Naive thymus-derived CD4-positive, alpha-beta T cell (primary cell): ENCODE measurements around the gene EPS8L2. TPM values are rescaled to one million over a fixed set of nuclear protein-coding genes. Genes with fewer than 3 reads are reported as not detected.

Source experiments
- ATAC-seq: fragments of 150-1000 bp; cut with Tn5 transposase; 2 replicates; pipeline ENCODE4 v1.10.0; 2021; ENCODE audit warnings: mild to moderate bottlenecking, moderate library complexity
- CTCF ChIA-PET: fragments of 350-600 bp; sonication (Branson Sonifier 250); formaldehyde crosslinking; loops from one replicate; lab custom pipeline; 2021; ENCODE audit warnings: antibody characterized with exemption; lab: Charles Lee
- POLR2A ChIA-PET: fragments of 350-600 bp; sonication (Branson Sonifier 250); formaldehyde crosslinking; loops from one replicate; lab custom pipeline; 2021; ENCODE audit warnings: antibody characterized with exemption, inconsistent platforms; lab: Charles Lee
- DNase-seq, 9 donors: peaks; one replicate each; pipeline versions ENCODE4 v3.0.0 to v3.0.0-alpha.2; 2020 to 2022; ENCODE audit warnings: mixed read lengths in 1 of 9
- H3K27ac ChIP-seq: one replicate; pipeline ENCODE4 v1.7.0; 2013; ENCODE audit warnings: mild to moderate bottlenecking, low read depth, low read length, moderate library complexity
- H3K27me3 ChIP-seq, 2 donors: one replicate each; pipeline ENCODE4 v1.7.0; 2013; ENCODE audit warnings: low read length in 2 of 2, mild to moderate bottlenecking in 2 of 2, moderate library complexity in 2 of 2; ENCODE audit not compliant: control insufficient read depth in 2 of 2, insufficient read depth in 2 of 2
- H3K36me3 ChIP-seq, 3 experiments: 1 replicate in 2 of 3; 2 replicates in 1 of 3; pipeline ENCODE4 v1.7.0; 2013; ENCODE audit warnings: low read length in 3 of 3, mild to moderate bottlenecking in 3 of 3, moderate library complexity in 1 of 3; ENCODE audit not compliant: insufficient read depth in 3 of 3, control insufficient read depth in 2 of 3
- H3K4me1 ChIP-seq, 2 donors: one replicate each; pipeline ENCODE4 v1.7.0; 2013; ENCODE audit warnings: low read length in 2 of 2, mild to moderate bottlenecking in 2 of 2, moderate library complexity in 1 of 2; ENCODE audit not compliant: control insufficient read depth in 2 of 2, insufficient read depth in 2 of 2
- H3K4me3 ChIP-seq: 2 replicates; pipeline ENCODE4 v1.7.0; 2013; ENCODE audit warnings: mild to moderate bottlenecking, low read length
- H3K9me3 ChIP-seq, 3 experiments: 1 replicate in 2 of 3; 2 replicates in 1 of 3; pipeline ENCODE4 v1.7.0; 2013; ENCODE audit warnings: low read length in 3 of 3; ENCODE audit not compliant: control insufficient read depth in 2 of 3
- H3K27ac Mint-ChIP-seq, 9 donors: one replicate each; pipeline ENCODE4 v1.8.0; 2020 to 2022; ENCODE audit warnings: mixed read lengths in 9 of 9, mild to moderate bottlenecking in 8 of 9, moderate library complexity in 5 of 9, inconsistent platforms in 2 of 9
- H3K27me3 Mint-ChIP-seq, 5 donors: one replicate each; pipeline ENCODE4 v1.8.0; 2021 to 2022; ENCODE audit warnings: mixed read lengths in 5 of 5, mild to moderate bottlenecking in 1 of 5
- H3K36me3 Mint-ChIP-seq, 5 donors: one replicate each; pipeline ENCODE4 v1.8.0; 2020 to 2022; ENCODE audit warnings: mixed read lengths in 5 of 5, mild to moderate bottlenecking in 3 of 5, inconsistent platforms in 1 of 5
- H3K4me1 Mint-ChIP-seq, 7 donors: one replicate each; pipeline ENCODE4 v1.8.0; 2020 to 2022; ENCODE audit warnings: mixed read lengths in 7 of 7, mild to moderate bottlenecking in 3 of 7, inconsistent platforms in 1 of 7
- H3K4me3 Mint-ChIP-seq, 10 donors: one replicate each; pipeline ENCODE4 v1.8.0; 2020 to 2022; ENCODE audit warnings: mild to moderate bottlenecking in 10 of 10, mixed read lengths in 10 of 10, moderate library complexity in 6 of 10, inconsistent platforms in 2 of 10
- H3K9me3 Mint-ChIP-seq, 11 donors: one replicate each; pipeline ENCODE4 v1.8.0; 2020 to 2022; ENCODE audit warnings: mixed read lengths in 11 of 11, mild to moderate bottlenecking in 4 of 11, inconsistent platforms in 1 of 11, moderate library complexity in 1 of 11
- intact Hi-C, 2 donors: fragments of 100-400 bp; cut with micrococcal nuclease; formaldehyde crosslinking; loops; one replicate each; pipeline ENCODE4 v1.15.1; 2023
- polyA plus RNA-seq, 2 donors: library from polyadenylated mRNA; unstranded; fragments of 300-500 nt; fragmentation: Illumina TruSeq; gene quantifications; one replicate each; pipeline ENCODE4 v1.2.3, GENCODE V29; 2021
- total RNA-seq, 6 experiments: library from RNA in 5 of 6; stranded (reverse) in 5 of 6; gene quantifications; 1 replicate in 5 of 6; 2 replicates in 1 of 6; pipeline ENCODE4 v1.2.3 and lab custom pipeline; 2021 to 2026

EPS8L2 gene
- total and polyA plus RNA-seq, 7 experiments from 2014 or later = 4.5 to 16.6 (median 7.4) TPM

DNA sequence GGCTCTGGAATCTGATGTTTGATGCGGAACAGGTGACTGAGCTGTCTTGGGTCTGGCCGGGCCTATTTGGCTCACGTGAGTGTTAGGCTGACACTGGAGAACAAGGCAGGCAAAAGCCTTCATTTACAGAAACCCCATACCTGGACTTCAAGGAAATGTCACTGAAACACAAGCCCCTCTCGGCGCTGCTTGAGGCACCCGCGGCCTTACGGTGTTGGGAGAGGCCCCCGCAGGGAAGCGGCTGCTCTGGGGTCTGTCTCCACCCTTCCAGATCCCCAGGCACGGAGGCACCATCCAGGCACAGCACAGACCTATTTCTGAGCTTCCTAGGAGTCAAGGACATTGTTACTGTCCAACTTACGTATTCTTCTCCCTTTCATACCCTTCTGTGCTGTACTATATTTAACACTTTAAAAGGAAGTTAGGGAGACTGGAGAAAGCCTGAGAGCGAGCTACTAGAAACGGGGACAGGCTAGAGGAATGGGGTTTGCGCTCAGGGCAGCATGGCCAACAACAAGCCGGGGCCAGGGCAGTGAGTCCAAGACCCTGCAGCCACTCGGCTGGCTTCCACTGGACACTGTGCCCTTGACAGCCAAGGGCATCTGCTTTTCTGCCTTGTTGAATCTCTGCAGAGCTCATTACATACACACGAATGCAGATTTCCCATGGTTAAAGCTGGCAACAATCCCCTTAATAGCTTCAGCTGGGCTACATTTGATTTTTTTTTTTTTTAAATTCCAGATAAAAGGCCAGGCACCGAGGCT, 45.2 kb upstream of the EPS8L2 start:
- Histone ChIP-seq H3K36me3 (peaks cover 0 to 45% (median 0%) of the 10 kb centered on the region in 3 experiments), H3K27me3 (no peaks in the 10 kb centered on the region), H3K27ac (no peak overlapping the region), H3K4me3 (no peak overlapping the region), H3K9me3 (no peaks in the 10 kb centered on the region), H3K4me1 (no peaks in the 10 kb centered on the region)
- ChIA-PET POLR2A (no interaction called here), CTCF (interaction anchor here (0.6 to 1.9 kb wide), 3 partner anchors 53 to 70 kb away, joined by 3 to 10 read pairs (median 3); no protein-coding TSS in a partner anchor)
- H3K27me3 Mint-ChIP-seq = no peaks in the 10 kb centered on the region
- no peak overlapping the region for H3K4me3 Mint-ChIP-seq
- H3K9me3 Mint-ChIP-seq = no peaks in the 10 kb centered on the region
- H3K27ac Mint-ChIP-seq = no peak overlapping the region
- peaks cover 0 to 7% (median 0%) of the 10 kb centered on the region in 7 donors for H3K4me1 Mint-ChIP-seq
- peaks cover 0 to 20% (median 0%) of the 10 kb centered on the region in 5 donors for H3K36me3 Mint-ChIP-seq
- intact Hi-C loops = no loop called here
- DNase-seq (no peak), ATAC-seq (no peak)

DNA sequence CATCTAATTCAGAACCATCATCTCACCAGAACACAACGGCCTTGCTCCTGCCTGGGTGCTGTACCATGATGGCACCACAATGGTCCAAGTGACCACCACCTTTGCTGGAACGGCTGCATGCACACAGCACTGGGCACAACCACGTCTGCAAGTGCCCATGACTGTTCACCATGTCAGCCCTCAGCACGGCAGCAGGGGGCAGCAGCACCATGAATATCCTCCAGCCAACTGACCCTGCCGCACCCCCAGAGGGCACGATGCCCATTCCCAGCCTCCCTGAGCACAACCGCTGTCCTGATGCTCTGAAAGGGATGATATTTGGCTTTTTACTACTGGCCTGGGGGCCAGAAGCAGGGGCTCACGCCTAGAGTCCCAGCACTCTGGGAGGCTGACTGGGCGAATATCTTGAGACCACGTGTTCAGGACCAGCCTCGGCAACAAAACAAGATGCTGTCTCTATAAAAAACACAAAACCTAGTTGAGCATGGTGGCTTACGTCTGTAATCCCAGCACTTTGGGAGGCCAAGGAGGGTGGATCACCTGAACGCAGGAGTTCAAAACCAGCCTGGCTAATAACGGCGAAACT, 43.2 kb upstream of the EPS8L2 start:
- peaks cover 0 to 16% (median 0%) of the 10 kb centered on the region in 5 donors for H3K36me3 Mint-ChIP-seq
- Histone ChIP-seq H3K36me3 (peaks cover 0 to 52% (median 0%) of the 10 kb centered on the region in 3 experiments), H3K4me1 (no peaks in the 10 kb centered on the region), H3K4me3 (no peak overlapping the region), H3K9me3 (no peaks in the 10 kb centered on the region), H3K27me3 (no peaks in the 10 kb centered on the region), H3K27ac (no peak overlapping the region)
- ATAC-seq (peak; percentile 86), DNase-seq (peak in 6 of 9 donors; percentile 24 to 48 (median 32))
- H3K4me3 Mint-ChIP-seq = no peak overlapping the region
- H3K9me3 Mint-ChIP-seq = no peaks in the 10 kb centered on the region
- intact Hi-C loops = loop anchor here (1.0 to 2.0 kb wide), 4 partner anchors 34 to 103 kb away; no protein-coding TSS in a partner anchor
- H3K27ac Mint-ChIP-seq = peak overlapping the region in 1 of 9 donors; percentile 46
- POLR2A ChIA-PET = no interaction called here
- H3K4me1 Mint-ChIP-seq = peaks cover 0 to 7% (median 2%) of the 10 kb centered on the region in 7 donors
- no peaks in the 10 kb centered on the region for H3K27me3 Mint-ChIP-seq
- CTCF ChIA-PET = interaction anchor here (0.7 to 1.9 kb wide), 4 partner anchors 55 to 103 kb away, joined by 3 to 10 read pairs (median 4); no protein-coding TSS in a partner anchor

DNA sequence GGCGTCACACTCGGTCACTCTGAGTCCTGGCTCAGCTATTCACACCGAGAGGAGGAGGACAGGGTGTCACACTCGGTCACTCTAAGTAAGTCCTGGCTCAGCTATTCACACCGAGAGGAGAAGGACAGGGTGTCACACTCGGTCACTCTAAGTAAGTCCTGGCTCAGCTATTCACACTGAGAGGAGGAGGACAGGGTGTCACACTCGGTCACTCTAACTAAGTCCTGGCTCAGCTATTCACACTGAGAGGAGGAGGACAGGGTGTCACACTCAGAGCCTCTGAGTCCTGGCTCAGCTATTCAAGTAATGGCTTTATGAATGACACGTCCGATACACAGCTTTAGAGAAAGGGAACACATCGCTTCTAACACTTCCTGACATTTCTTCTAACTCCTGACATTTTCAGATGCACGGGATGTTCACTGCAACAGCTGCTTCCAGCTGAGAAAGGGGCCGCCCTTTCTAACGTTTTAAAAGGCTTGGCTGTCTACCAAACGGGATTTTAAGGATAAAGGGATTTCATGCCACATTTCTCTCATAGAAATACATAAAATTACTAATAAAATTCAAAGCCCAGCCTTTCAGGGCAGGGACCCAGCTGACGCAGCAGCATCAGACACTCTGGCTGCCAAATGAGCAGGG, 40.8 kb upstream of the EPS8L2 start:
- H3K36me3 Mint-ChIP-seq = peaks cover 0 to 8% (median 0%) of the 10 kb centered on the region in 5 donors
- CTCF ChIA-PET = interaction anchor here (0.7 to 1.4 kb wide), 2 partner anchors 46 to 56 kb away, joined by 3 read pairs; no protein-coding TSS in a partner anchor
- ATAC-seq (no peak), DNase-seq (no peak)
- H3K9me3 Mint-ChIP-seq = no peaks in the 10 kb centered on the region
- intact Hi-C loops = no loop called here
- H3K27me3 Mint-ChIP-seq = no peaks in the 10 kb centered on the region
- peak overlapping the region in 1 of 10 donors; percentile 32 for H3K4me3 Mint-ChIP-seq
- H3K4me1 Mint-ChIP-seq = peaks cover 0 to 7% (median 2%) of the 10 kb centered on the region in 7 donors
- Histone ChIP-seq H3K36me3 (peaks cover 0 to 31% (median 0%) of the 10 kb centered on the region in 3 experiments), H3K4me3 (no peak overlapping the region), H3K9me3 (no peaks in the 10 kb centered on the region), H3K4me1 (no peaks in the 10 kb centered on the region), H3K27ac (no peak overlapping the region), H3K27me3 (no peaks in the 10 kb centered on the region)
- H3K27ac Mint-ChIP-seq = peak overlapping the region in 1 of 9 donors; percentile 87
- POLR2A ChIA-PET = no interaction called here

DNA sequence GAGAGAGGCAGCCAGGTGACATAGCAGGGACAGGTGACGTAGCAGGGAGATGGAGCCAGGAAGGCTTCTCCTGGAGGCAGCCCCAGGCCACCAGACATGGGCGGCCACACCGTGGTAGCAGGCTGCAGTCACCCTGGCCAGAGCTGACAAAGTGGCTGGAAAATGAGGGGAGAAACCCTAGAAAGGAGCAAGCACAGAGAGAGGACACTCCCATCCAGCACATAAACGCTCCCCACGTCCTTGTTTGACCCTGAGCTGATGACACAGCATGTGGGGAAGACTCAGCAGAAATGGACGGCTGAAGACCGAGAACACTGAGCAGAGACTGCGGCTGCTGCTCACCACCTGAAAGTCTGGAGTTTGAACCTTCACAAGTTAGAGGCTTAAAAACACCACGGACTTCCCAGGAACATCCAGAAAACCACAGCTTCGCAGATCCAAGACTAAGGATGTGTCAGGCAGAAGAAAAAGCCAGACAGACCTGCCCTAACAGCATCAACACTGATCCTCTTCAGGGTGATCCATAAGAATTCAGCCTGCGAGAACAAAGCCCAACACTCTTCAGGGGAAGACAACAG, 40.2 kb upstream of the EPS8L2 start:
- peak overlapping the region in 2 of 9 donors; percentile 58 to 87 for H3K27ac Mint-ChIP-seq
- no peak overlapping the region for H3K4me3 ChIP-seq
- H3K27me3 ChIP-seq = no peaks in the 10 kb centered on the region
- ChIA-PET CTCF (interaction anchor here (0.6 to 1.4 kb wide), 3 partner anchors 46 to 468 kb away, joined by 3 read pairs; no protein-coding TSS in a partner anchor), POLR2A (no interaction called here)
- H3K27me3 Mint-ChIP-seq = no peaks in the 10 kb centered on the region
- peaks cover 0 to 8% (median 0%) of the 10 kb centered on the region in 5 donors for H3K36me3 Mint-ChIP-seq
- H3K27ac ChIP-seq = no peak overlapping the region
- H3K4me1 ChIP-seq = no peaks in the 10 kb centered on the region
- DNase-seq = no peak
- no peaks in the 10 kb centered on the region for H3K9me3 Mint-ChIP-seq
- intact Hi-C loops = no loop called here
- H3K36me3 ChIP-seq = peaks cover 0 to 25% (median 0%) of the 10 kb centered on the region in 3 experiments
- H3K9me3 ChIP-seq = no peaks in the 10 kb centered on the region
- peaks cover 0 to 7% (median 2%) of the 10 kb centered on the region in 7 donors for H3K4me1 Mint-ChIP-seq
- no peak for ATAC-seq
- peak overlapping the region in 1 of 10 donors; percentile 32 for H3K4me3 Mint-ChIP-seq

DNA sequence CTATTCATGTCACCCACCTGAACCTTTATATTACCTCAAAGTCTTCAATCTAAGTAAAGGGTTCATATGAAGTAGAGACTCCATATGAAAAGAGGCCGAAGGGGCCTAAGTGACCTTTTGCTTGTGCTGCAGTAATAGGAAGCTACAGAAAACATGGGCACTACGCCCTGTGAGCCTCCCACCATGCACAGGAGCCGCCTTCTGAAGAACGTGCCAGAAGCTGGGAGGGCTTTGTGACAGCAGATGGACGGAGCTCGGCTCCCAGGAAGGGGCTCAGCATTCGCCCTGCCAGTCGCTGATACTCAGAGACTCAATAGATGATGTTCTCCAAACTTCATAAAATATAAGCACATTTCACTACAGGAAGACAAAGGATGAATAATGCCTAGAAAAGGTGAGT, 32.2 kb upstream of the EPS8L2 start:
- H3K4me1 ChIP-seq = no peaks in the 10 kb centered on the region
- ChIA-PET POLR2A (interaction anchor here (1.0 kb wide), 1 partner anchor 22 kb away, joined by 3 read pairs; the partner anchor contains the start of gene TMEM80), CTCF (interaction anchor here (1.1 kb wide), 1 partner anchor 52 kb away, joined by 5 read pairs; no protein-coding TSS in a partner anchor)
- no peaks in the 10 kb centered on the region for H3K9me3 ChIP-seq
- H3K27ac ChIP-seq = no peak overlapping the region
- no peak for ATAC-seq
- intact Hi-C loops = no loop called here
- Mint-ChIP-seq H3K4me1 (peaks cover 0 to 3% (median 0%) of the 10 kb centered on the region in 7 donors), H3K27ac (peak overlapping the region in 3 of 9 donors; percentile 31 to 91 (median 71)), H3K36me3 (peaks cover 4 to 21% (median 11%) of the 10 kb centered on the region in 5 donors), H3K4me3 (no peak overlapping the region), H3K27me3 (no peaks in the 10 kb centered on the region), H3K9me3 (no peaks in the 10 kb centered on the region)
- H3K36me3 ChIP-seq = peaks cover 0 to 43% (median 9%) of the 10 kb centered on the region in 3 experiments
- DNase-seq = no peak
- H3K4me3 ChIP-seq = no peak overlapping the region
- no peaks in the 10 kb centered on the region for H3K27me3 ChIP-seq

DNA sequence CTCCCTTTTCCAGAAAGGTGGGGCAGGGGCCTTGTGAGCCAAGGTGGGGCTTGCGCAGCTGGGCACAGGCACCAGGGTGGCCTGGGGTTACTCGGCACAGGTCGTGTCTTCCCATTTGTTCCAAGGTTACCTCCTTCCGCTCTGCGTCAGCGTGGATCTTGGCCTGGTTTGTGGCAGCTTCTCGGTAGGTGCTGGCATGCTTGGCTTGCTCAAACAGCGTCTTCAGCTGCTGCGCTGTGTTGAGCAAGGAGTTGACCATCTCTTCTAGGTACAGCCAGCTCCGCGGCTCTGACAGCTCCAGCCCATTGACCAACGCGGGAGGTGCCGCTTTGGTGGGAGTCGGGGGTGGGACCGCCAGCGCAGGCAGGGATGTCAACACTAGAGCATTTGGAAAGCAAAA, 31.6 kb upstream of the EPS8L2 start:
- Mint-ChIP-seq H3K27ac (no peak overlapping the region), H3K4me1 (peaks cover 0 to 3% (median 0%) of the 10 kb centered on the region in 7 donors), H3K4me3 (no peak overlapping the region), H3K9me3 (no peaks in the 10 kb centered on the region), H3K36me3 (peaks cover 4 to 21% (median 11%) of the 10 kb centered on the region in 5 donors), H3K27me3 (no peaks in the 10 kb centered on the region)
- Histone ChIP-seq H3K4me1 (no peaks in the 10 kb centered on the region), H3K9me3 (no peaks in the 10 kb centered on the region), H3K27ac (no peak overlapping the region), H3K4me3 (no peak overlapping the region), H3K27me3 (no peaks in the 10 kb centered on the region), H3K36me3 (peaks cover 0 to 47% (median 9%) of the 10 kb centered on the region in 3 experiments)
- no peak for DNase-seq
- ATAC-seq = no peak
- POLR2A ChIA-PET = no interaction called here
- CTCF ChIA-PET = no interaction called here
- intact Hi-C loops = no loop called here
